ENCODE data around the gene PGA4. TPM values are rescaled to one million over a fixed set of nuclear protein-coding genes. Genes with fewer than 3 reads are reported as not detected.

PGA4 gene
- total and polyA plus RNA-seq, 9 of the 15 experiments (the other 6 are each of a cell fraction or from before 2014, with no cell fraction given) = not detected

- TF ChIP-seq ZNF695 (CRISPR knock-in tag; IDR thresholded peaks at IDR 0.05) = no peak
- 0 out of 2 replicates have a peak, but pooled peaks have one; percentile 16 for TF ChIP-seq THAP12 (CRISPR knock-in tag; IDR thresholded peaks at IDR 0.05)
- TF ChIP-seq RAD21 (CRISPR knock-in tag; conservative IDR thresholded peaks at IDR 0.05 in 1 of 2, IDR thresholded peaks at IDR 0.05 in 1 of 2) = peak; percentile 79 to 92
- TF ChIP-seq, protein P1, sequence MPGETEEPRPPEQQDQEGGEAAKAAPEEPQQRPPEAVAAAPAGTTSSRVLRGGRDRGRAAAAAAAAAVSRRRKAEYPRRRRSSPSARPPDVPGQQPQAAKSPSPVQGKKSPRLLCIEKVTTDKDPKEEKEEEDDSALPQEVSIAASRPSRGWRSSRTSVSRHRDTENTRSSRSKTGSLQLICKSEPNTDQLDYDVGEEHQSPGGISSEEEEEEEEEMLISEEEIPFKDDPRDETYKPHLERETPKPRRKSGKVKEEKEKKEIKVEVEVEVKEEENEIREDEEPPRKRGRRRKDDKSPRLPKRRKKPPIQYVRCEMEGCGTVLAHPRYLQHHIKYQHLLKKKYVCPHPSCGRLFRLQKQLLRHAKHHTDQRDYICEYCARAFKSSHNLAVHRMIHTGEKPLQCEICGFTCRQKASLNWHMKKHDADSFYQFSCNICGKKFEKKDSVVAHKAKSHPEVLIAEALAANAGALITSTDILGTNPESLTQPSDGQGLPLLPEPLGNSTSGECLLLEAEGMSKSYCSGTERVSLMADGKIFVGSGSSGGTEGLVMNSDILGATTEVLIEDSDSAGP (CRISPR knock-in tag; IDR thresholded peaks at IDR 0.05) = no peak
- TF ChIP-seq, protein P2, sequence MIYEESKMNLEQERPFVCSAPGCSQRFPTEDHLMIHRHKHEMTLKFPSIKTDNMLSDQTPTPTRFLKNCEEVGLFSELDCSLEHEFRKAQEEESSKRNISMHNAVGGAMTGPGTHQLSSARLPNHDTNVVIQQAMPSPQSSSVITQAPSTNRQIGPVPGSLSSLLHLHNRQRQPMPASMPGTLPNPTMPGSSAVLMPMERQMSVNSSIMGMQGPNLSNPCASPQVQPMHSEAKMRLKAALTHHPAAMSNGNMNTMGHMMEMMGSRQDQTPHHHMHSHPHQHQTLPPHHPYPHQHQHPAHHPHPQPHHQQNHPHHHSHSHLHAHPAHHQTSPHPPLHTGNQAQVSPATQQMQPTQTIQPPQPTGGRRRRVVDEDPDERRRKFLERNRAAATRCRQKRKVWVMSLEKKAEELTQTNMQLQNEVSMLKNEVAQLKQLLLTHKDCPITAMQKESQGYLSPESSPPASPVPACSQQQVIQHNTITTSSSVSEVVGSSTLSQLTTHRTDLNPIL (CRISPR knock-in tag; IDR thresholded peaks at IDR 0.05) = no peak
- TF ChIP-seq SMARCE1 (IDR thresholded peaks at IDR 0.05) = no peak
- no peak for TF ChIP-seq E2F3 (CRISPR knock-in tag; IDR thresholded peaks at IDR 0.05)
- no peak for TF ChIP-seq ETS1 (conservative IDR thresholded peaks at IDR 0.05; ENCODE audit: control insufficient read depth, low read depth, low read length)
- TF ChIP-seq CREM (IDR thresholded peaks at IDR 0.05; ENCODE audit: low read depth) = 0 out of 2 replicates have a peak, but pooled peaks have one; percentile 27
- TF ChIP-seq, protein P3, sequence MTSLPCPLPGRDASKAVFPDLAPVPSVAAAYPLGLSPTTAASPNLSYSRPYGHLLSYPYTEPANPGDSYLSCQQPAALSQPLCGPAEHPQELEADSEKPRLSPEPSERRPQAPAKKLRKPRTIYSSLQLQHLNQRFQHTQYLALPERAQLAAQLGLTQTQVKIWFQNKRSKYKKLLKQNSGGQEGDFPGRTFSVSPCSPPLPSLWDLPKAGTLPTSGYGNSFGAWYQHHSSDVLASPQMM (CRISPR knock-in tag; IDR thresholded peaks at IDR 0.05) = no peak
- TF ChIP-seq ZNF668 (CRISPR knock-in tag; IDR thresholded peaks at IDR 0.05) = no peak
- no peak for TF ChIP-seq FOXP1 (CRISPR knock-in tag; IDR thresholded peaks at IDR 0.05)
- TF ChIP-seq MYNN (IDR thresholded peaks at IDR 0.05) = no peak
- TF ChIP-seq MYNN (CRISPR knock-in tag; IDR thresholded peaks at IDR 0.05) = no peak
- TF ChIP-seq PRPF4 (IDR thresholded peaks at IDR 0.05; ENCODE audit: insufficient read depth, low read depth, low read length, poor library complexity, severe bottlenecking) = no peak
Measured at GRCh38 chr11:61254403-61255025, 32.4 kb downstream of the PGA4 start (continued).

Data from K562 (cell line).